GM19455 (cell line): ENCODE results near the gene MAB21L4.

Source experiments
- ATAC-seq: cut with Tn5 transposase; IDR thresholded peaks from one replicate; pipeline ENCODE4 v1.9.1; 2021; ENCODE audit not compliant: unreplicated experiment

MAB21L4 gene

GRCh38 chr2:240913810-240914644 is 18.1 kb upstream of the MAB21L4 start:
- ATAC-seq, result no peak

GRCh38 chr2:240912878-240913809 is 17.2 kb upstream of the MAB21L4 start:
- ATAC-seq, result no peak

DNA sequence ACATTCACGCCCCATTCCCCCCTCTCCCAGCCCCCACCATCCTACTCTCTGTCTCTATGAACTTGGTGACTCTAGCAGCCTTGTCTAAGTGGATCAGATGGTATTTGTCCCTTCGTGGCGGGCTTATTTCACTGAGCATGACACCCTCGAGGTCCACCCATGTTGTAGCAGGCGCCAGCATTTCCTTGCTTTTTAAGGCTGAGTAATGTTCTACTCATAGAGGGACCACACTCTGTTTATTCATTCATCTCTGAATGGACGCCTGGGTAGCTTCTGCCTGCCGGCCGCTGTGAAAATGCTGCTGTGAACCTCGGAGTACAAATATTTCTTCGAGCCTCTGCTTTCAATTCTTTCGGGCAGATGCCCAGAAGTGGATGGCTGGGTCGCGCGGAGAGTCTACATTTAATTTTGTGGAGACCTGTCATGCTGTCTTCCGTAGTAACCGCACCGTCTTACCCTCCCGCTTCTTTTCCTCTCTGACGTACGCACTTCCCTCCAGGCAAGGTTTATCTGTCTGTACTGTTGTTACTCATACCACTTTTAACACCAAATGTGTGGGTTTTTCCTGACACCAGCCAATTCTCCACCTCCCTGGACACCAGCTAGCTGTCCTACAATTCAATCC is 15.8 kb upstream of the MAB21L4 start:
- ATAC-seq, result no peak

- no peak for ATAC-seq
Observed at GRCh38 chr2:240909216-240909974, 13.4 kb upstream of the MAB21L4 start.

GRCh38 chr2:240906911-240907590 is 11.1 kb upstream of the MAB21L4 start:
- no peak for ATAC-seq

- ATAC-seq, result no peak
Observed at GRCh38 chr2:240906141-240906910, 10.4 kb upstream of the MAB21L4 start, which contains the start of gene CROCC2. Gene CROCC2, plus strand, starts transcription at chr2:240906336. Its CDS starts 178 bp downstream, at chr2:240906514.

DNA sequence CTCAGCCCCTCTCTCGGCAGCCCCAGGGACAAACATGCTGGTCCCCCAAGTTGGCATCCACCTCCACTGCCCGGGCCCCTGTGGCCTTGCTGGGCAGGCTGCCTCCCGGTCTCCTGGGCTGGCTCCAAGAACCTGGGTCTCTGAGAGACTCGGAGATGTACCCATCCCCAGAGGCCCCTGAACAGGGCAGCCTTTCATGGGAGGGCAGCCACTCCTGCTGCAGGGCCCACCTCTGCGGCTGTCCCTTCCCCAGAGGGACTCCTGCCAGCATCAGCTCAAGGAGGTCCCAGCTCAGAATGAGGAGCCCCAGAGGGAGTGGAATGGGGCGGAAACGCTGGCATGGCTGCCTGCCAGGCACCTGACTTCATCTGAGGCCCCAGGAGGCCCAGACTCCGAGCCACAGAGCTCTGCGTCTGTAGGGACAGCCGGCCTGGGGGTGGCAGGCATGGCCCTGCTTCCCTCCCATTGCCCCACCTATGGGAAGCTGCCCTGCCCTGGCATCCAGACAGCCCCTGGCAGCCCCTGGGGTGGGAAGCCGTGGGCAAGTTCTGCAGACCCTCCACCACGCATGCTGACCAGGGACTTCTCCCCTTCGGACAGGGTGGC is 9.3 kb upstream of the MAB21L4 start:
- no peak for ATAC-seq

- ATAC-seq, result no peak
Observed at GRCh38 chr2:240904216-240905175, 8.5 kb upstream of the MAB21L4 start.

DNA sequence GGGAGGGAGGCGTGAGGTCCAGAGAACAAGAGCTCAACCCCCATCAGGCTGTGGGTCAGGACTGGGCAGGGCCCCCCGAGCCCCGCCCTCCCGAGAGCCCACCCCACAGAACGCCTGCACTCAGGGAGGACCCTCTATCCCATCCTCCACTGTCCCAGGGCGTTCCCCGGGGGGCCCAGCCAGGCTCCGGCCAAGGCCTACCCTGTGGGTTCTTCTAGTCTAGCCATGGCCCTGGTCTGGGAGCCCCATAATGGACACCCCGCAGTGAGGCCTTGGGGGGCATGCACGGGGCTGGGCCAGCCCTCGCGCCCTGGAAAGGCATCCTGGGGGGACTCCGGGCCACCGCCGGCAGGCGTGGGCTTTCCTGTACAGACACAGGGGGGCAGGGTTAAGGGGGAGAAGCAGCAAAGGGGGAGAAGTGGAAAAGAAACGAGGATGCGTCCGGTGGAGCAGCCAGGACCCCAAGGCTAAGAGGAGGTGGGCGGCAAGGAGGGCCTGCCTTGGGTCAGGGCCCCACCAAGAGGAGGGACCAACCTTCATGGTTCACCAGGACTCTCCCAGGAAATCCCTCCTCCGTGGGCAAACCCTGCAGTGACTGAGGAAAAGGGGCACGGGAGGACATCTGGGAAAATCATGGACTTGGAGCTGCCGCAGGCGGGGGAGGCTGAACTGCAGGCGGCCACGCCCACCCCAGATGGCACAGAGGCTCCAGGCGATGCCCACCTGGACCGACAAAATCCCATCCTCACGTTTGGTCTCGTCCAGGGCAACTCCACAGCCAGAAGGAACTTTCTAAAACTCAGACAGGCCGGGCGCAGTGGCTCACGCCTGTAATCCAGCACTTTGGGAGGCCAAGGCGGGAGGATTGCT is 7.5 kb upstream of the MAB21L4 start:
- ATAC-seq, result no peak

DNA sequence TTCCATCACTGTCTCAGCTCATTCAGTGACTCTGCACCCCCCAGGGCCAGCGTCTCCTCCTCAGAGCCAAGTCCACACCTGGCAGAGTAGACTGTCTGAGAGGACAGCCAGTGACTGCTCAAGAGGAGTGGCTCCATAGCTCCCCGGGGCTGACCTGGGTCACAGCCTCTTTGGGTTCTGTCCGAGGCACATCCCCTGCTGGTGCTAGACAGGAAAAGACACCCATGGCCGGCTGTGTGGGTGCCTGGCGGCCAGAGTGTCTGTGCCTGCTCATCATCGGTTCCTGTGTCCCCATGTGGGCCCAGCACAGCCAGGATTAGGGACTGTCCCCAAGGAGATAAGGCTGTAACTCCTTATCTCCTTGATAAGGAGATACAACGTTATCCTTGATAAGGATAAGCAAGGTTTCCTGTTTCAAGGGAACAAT is 6.7 kb upstream of the MAB21L4 start:
- ATAC-seq, result no peak

DNA sequence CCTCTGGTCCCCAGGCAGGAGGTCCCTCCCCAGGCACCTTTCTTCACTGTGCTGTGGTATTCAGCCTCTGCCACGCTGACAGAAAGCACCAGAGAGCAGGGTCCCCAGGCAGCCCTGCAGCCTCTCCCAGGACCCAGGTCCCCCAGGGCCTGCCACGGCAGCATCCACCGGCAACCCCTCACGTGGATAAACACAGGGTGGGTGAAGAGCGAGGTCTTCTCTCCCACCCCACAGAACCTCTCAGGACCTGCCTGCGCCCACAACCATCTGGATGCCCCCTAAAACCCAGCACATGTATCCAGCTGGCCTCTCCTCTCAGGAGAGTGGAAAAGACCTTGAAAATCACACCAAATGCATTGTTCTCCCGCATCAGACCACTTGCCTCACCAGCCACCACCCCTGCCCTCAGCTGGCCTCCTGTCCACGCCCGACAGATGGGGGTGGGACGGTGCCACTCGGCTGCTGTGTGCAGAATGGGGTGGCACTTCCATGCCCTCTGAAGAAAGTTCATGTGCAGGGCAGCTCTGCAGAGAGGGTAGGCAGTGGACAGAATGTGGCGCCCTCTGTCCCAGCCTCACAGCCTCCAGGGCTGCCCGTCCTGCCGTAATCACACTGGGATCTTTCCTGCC is 6.1 kb upstream of the MAB21L4 start:
- ATAC-seq, result no peak

DNA sequence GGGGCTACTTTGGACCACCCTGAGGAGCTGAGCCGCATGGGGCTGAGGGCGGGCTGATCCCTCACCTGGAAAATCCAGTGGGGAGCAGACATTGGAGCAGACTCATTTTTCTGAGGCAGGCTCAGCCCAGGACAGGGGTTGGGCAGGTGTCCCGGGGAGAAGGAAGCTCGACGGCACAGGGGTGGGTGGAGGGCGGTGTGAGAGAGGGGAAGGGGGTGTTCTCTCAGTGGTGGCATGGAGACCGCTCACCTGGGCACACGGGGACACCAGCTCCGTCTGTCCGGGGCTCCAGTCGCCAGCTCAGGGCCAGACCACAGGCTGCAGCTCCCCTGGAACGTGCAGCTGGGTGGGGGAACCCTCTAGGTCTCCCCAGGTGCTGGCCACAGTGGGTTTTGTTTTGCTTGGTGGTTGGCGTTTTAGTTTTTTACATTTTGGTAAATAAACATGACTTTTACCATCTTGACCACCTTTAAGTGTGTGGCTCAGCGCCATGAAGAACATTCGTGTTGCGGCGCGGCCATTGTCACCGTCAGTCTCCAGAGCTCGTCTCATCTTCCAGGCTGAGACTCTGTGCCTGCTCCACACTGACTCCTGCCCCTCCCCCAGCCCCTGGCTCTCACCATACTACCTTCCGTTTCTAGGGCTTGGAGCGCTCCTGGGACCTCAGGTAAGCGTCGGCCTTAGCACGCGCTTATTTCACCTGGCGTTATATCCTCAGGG is 4.3 kb upstream of the MAB21L4 start:
- ATAC-seq, result no peak

DNA sequence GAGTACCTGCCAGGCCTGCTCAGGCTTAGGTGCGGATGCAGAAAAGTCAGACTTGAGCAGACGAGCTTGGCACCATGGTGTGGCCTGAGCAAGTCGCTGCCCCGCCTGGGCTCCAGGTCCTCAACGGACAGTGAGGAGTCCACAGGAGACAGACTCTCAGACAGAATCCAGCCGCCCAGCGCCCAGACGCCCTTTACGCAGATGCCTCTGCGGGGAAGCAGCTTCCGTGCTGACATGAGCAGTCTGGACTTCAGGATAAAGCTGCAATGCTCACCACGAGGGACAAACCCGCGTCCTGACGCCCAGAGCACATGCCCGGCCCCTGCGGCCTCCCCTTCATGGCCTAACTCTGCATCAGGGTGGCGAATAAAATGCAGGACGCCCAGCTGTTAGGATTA is 3.5 kb upstream of the MAB21L4 start:
- no peak for ATAC-seq

DNA sequence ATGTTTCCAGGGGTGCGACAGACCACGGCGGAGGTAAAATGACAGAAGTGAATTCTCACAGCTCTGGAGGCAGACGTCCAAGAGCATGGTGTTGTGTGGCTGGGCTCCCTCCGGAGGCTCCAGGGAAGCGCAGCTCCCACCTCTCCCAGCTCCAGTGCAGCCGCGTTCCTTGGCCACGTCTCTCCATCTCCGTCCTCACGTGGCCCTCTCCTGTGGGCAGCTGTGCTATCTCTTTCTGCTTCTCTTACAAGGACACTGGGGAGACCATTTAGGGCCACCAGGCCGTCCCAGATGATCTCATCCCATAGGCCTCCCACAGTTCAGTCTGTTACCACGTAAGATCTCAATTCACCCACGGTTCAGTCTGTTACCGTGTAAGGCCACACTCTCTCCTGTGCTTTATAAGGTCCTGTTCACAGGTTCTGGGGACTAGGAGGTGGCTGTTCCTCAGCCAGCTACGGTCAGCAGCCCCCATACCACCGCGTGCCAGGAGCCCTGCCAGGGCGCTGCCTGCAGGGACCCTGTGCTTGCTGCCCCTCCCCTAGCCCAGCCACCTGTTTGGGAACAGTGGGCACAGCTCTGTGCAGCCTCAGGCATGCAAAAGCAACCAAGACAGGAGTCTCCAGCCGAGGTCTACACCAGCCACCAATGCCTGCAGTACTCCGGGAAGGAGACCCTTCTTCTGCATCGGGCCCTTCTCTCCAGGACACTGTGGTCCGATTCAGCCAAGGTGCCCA is 2.9 kb upstream of the MAB21L4 start:
- ATAC-seq, result no peak

DNA sequence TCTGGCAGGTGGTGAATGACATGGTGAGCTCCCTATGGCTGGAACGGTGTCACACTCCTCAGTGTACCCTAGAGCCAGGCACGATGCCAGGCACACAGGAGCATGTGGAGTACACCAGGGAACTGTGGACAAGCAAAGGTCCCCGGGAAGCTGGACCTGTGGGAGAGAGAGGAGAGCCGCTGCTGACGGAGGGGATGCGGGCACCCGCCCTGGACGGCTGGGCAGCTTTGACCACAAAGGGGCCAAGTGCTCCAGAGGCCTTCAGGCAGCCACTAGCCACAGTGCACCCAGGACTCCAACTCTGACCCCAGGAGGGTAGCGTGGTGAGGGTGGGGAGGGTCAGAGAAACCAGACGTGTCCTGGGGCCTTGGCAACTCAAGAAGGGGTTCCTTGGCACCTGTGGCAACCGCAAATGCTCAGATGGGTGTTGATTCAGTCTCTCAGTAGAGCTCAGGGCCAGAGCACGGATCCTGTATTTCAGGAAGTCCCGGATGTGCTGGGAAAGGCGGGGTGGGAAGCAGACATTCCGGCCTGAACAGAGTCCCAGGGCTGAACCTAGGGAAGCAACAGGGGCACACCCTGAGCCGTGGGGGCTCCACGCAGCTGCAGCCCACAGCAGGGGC is 2.3 kb upstream of the MAB21L4 start:
- no peak for ATAC-seq
